T-helper 1 cell treated with Interleukin-12 subunit alpha and Interleukin-12 subunit beta and Interleukin-4 antibody, amounts not matched to agents 30 μg/mL and 1 μg/mL, for 36 hours (primary cell): ENCODE measurements around the gene VGLL4.

Source experiments
- H3K27ac Mint-ChIP-seq: one replicate; pipeline ENCODE4 v1.8.0; 2021; ENCODE audit warnings: mild to moderate bottlenecking, mixed read lengths
- H3K27me3 Mint-ChIP-seq: one replicate; pipeline ENCODE4 v1.8.0; 2021; ENCODE audit warnings: low read depth, mixed read lengths
- H3K36me3 Mint-ChIP-seq: one replicate; pipeline ENCODE4 v1.8.0; 2021; ENCODE audit warnings: low read depth, mixed read lengths
- H3K4me1 Mint-ChIP-seq: one replicate; pipeline ENCODE4 v1.8.0; 2021; ENCODE audit warnings: low read depth, mixed read lengths
- H3K4me3 Mint-ChIP-seq: one replicate; pipeline ENCODE4 v1.8.0; 2021; ENCODE audit warnings: mild to moderate bottlenecking, moderate library complexity, mixed read lengths
- H3K9me3 Mint-ChIP-seq: one replicate; pipeline ENCODE4 v1.8.0; 2021; ENCODE audit warnings: mixed read lengths

The VGLL4 gene

GRCh38 chr3:11510356-11510755, 133.4 kb downstream of the VGLL4 start:
- Mint-ChIP-seq H3K9me3 (no peaks in the 10 kb centered on the region), H3K27ac (no peak overlapping the region), H3K4me3 (no peak overlapping the region), H3K36me3 (peaks cover 4% of the 10 kb centered on the region), H3K27me3 (no peaks in the 10 kb centered on the region), H3K4me1 (peaks cover 9% of the 10 kb centered on the region)

- Mint-ChIP-seq H3K9me3 (no peaks in the 10 kb centered on the region), H3K4me1 (peaks cover 9% of the 10 kb centered on the region), H3K27ac (no peak overlapping the region), H3K27me3 (no peaks in the 10 kb centered on the region), H3K36me3 (peaks cover 4% of the 10 kb centered on the region), H3K4me3 (no peak overlapping the region)
Observed at GRCh38 chr3:11510001-11510340, 133.7 kb downstream of the VGLL4 start.

GRCh38 chr3:11509173-11510000, 134.3 kb downstream of the VGLL4 start:
- no peaks in the 10 kb centered on the region for H3K9me3 Mint-ChIP-seq
- no peaks in the 10 kb centered on the region for H3K27me3 Mint-ChIP-seq
- no peak overlapping the region for H3K27ac Mint-ChIP-seq
- no peak overlapping the region for H3K4me3 Mint-ChIP-seq
- H3K4me1 Mint-ChIP-seq = peaks cover 6% of the 10 kb centered on the region
- H3K36me3 Mint-ChIP-seq = peaks cover 2% of the 10 kb centered on the region

- Mint-ChIP-seq H3K27me3 (no peaks in the 10 kb centered on the region), H3K36me3 (peaks cover 2% of the 10 kb centered on the region), H3K9me3 (no peaks in the 10 kb centered on the region), H3K27ac (no peak overlapping the region), H3K4me1 (peaks cover 2% of the 10 kb centered on the region), H3K4me3 (no peak overlapping the region)
Observed at GRCh38 chr3:11508346-11509172, 135.2 kb downstream of the VGLL4 start.

GRCh38 chr3:11507719-11508118, 136.0 kb downstream of the VGLL4 start:
- peaks cover 2% of the 10 kb centered on the region for H3K4me1 Mint-ChIP-seq
- H3K27me3 Mint-ChIP-seq = no peaks in the 10 kb centered on the region
- H3K9me3 Mint-ChIP-seq = no peaks in the 10 kb centered on the region
- no peak overlapping the region for H3K4me3 Mint-ChIP-seq
- peaks cover 2% of the 10 kb centered on the region for H3K36me3 Mint-ChIP-seq
- H3K27ac Mint-ChIP-seq = no peak overlapping the region
